Astrocyte of the spinal cord (primary cell): ENCODE measurements around the gene ARRDC1.
A peak's percentile ranks its signal among the peaks of the same experiment; 100 is the strongest.

Source experiments
- DNase-seq: peaks from one replicate; pipeline ENCODE4 v3.0.0; 2011; ENCODE audit warnings: low read depth, low spot score
- H3K4me3 ChIP-seq: 2 replicates; pipeline ENCODE4 v1.5.1; 2011; ENCODE audit warnings: low read depth, mild to moderate bottlenecking, low read length, moderate library complexity
- in situ Hi-C: cut with HindIII; loops from 2 replicates; pipeline ENCODE4 v1.10.0; 2017; ENCODE audit warnings: low sequenced_read_pairs
- TF ChIP-seq, protein P1 (sequence below): IDR thresholded peaks from 2 replicates; pipeline ENCODE4 v1.5.1; 2012; ENCODE audit warnings: low read depth, mild to moderate bottlenecking, low read length, inconsistent platforms

ARRDC1 gene

GRCh38 chr9:137646341-137646740, 40.9 kb downstream of the ARRDC1 start:
- in situ Hi-C loops, result no loop called here
- no peak overlapping the region for H3K4me3 ChIP-seq
- TF ChIP-seq, protein P1, sequence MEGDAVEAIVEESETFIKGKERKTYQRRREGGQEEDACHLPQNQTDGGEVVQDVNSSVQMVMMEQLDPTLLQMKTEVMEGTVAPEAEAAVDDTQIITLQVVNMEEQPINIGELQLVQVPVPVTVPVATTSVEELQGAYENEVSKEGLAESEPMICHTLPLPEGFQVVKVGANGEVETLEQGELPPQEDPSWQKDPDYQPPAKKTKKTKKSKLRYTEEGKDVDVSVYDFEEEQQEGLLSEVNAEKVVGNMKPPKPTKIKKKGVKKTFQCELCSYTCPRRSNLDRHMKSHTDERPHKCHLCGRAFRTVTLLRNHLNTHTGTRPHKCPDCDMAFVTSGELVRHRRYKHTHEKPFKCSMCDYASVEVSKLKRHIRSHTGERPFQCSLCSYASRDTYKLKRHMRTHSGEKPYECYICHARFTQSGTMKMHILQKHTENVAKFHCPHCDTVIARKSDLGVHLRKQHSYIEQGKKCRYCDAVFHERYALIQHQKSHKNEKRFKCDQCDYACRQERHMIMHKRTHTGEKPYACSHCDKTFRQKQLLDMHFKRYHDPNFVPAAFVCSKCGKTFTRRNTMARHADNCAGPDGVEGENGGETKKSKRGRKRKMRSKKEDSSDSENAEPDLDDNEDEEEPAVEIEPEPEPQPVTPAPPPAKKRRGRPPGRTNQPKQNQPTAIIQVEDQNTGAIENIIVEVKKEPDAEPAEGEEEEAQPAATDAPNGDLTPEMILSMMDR, result no peak
- no peak for DNase-seq

GRCh38 chr9:137647096-137647714, 41.7 kb downstream of the ARRDC1 start:
- in situ Hi-C loops, result no loop called here
- TF ChIP-seq, protein P1, result no peak
- no peak for DNase-seq
- no peak overlapping the region for H3K4me3 ChIP-seq

DNA sequence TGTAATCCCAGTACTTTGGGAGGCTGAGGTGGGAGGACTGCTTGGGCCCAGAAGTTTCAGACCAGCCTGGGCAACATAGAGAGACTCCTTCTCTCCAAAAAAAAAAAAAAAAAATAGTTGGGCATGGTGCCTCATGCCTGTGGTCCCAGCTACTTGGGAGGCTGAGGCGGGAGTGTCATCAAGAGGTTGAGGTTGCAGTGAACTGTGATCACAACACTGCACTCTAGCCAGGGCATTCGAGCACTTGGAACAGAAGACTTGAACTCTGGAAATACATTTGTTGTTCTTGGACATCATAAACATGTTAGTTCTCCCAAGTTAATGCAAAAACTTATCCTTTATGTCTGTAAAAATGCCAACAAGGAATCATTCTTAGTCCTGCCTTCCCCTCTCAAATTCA, 42.9 kb downstream of the ARRDC1 start:
- in situ Hi-C loops, result no loop called here

DNA sequence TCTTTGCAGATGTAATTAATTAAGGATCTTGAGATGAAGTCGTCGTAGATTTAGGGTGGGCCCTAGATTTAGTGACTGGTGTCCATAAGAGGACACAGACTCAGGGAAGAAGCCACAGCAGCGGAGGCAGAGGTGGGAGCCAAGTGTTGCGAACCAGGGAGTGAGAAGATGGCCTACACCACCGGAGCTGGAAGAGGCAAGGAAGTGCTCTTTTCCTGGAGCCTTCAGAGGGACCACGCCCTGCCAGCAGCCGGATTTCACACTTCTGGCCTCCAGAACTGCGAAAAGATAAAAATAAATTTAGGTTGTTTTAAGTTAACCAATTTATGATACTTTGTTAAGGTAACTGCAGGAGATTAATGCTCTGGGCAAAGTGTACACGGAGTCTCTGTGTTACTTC, 44.1 kb downstream of the ARRDC1 start:
- in situ Hi-C loops, result no loop called here
- TF ChIP-seq, protein P1, result no peak

More for the DNA sequence above, 42.9 kb downstream of the ARRDC1 start:
- TF ChIP-seq, protein P1, result no peak
- H3K4me3 ChIP-seq, result no peak overlapping the region
- peak; percentile 33 for DNase-seq

DNA sequence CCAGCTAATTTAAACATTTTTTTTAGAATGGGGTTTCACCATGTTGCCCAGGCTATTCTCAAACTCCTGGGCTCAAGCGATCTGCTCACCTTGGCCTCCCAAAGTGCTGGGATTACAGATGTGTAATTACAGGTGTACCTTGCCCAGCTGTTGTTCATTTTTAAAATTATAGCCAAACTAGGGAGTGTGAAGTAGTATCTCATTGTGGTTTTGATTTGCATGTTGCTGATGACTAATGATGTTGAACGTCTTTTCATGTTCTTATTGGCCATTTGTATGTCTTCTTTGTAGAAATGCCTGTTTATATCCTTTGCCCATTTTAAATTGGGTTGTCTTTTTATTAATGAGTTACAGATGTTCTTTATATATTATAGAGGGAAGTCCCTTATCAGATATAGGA, 44.8 kb downstream of the ARRDC1 start:
- H3K4me3 ChIP-seq, result no peak overlapping the region
- no peak for DNase-seq
- in situ Hi-C loops, result no loop called here
- TF ChIP-seq, protein P1, result no peak

More for the DNA sequence above, 44.1 kb downstream of the ARRDC1 start:
- no peak overlapping the region for H3K4me3 ChIP-seq
- no peak for DNase-seq

DNA sequence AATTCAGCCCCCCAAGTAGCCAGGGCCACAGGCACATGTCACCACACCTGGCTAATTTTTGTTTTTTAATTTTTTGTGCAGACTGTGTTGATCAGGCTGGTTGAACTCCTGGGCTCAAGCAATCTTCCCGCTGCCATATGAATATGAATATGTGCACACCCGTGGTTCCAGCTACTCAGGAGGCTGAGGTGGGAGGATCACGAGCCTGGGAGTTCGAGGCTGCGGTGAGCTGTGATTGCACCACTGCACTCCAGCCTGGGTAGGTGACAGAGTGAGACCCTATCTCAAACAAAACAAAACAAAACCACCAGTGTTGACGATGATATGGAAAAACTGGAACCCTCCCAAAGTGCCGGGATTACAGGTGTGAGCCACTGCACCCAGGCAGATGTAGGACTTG, 45.3 kb downstream of the ARRDC1 start:
- in situ Hi-C loops, result no loop called here
- DNase-seq, result no peak
- H3K4me3 ChIP-seq, result no peak overlapping the region
- TF ChIP-seq, protein P1, result no peak

DNA sequence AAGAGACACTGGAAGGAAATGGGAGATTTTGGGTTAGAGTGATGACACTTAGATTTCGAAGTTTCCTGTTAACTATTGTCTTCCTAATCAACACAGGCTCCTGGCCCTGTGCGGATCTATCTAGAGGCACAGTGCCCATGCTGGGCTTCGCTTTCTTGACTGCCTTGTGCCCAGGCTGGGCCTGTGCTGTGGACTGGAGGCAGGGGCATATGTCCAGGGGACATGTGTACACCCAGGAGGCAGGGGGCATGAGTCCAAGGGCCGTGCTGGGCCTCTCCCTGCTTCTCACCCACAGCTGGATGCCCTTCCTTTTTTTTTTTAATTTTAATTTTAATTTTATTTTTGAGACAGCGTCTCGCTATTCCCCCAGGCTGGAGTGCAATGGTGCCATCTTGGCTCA, 50.9 kb downstream of the ARRDC1 start:
- TF ChIP-seq, protein P1, result no peak
- in situ Hi-C loops, result no loop called here
- no peak overlapping the region for H3K4me3 ChIP-seq
- DNase-seq, result no peak
